ENCODE measurements around the gene PARD3B.

DNA sequence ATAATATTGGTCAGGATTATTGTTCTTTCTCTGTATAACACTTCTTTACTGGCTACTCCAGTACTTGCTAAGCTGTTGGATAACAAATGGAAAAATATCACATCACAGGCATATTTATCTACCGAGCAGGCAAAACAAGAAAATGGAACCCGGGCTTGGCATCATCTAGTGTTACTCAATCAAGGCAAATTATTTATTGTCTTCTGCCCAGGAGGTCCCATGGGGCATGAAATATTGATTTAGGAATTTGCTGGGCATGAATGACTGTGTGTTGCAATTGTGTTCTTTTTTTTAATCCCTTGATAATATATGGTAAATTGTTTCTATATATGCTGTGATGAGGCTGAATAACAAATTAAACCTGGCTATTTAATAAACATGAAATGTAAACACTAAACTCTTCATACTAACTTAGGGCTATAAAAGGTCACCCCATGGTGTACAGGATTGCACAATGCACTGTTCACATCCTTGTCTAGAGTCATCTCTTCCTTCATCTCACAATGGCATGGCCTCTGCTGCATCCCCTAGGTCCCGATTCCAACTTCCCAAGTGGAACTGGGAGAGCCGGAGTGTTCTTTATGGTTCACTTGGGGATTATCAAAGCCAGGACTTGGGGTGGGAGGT lies 2.2 kb upstream of the PARD3B start:
- TF ChIP-seq, protein P1, sequence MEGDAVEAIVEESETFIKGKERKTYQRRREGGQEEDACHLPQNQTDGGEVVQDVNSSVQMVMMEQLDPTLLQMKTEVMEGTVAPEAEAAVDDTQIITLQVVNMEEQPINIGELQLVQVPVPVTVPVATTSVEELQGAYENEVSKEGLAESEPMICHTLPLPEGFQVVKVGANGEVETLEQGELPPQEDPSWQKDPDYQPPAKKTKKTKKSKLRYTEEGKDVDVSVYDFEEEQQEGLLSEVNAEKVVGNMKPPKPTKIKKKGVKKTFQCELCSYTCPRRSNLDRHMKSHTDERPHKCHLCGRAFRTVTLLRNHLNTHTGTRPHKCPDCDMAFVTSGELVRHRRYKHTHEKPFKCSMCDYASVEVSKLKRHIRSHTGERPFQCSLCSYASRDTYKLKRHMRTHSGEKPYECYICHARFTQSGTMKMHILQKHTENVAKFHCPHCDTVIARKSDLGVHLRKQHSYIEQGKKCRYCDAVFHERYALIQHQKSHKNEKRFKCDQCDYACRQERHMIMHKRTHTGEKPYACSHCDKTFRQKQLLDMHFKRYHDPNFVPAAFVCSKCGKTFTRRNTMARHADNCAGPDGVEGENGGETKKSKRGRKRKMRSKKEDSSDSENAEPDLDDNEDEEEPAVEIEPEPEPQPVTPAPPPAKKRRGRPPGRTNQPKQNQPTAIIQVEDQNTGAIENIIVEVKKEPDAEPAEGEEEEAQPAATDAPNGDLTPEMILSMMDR (IDR thresholded peaks at IDR 0.05), result no peak
- TF ChIP-seq POLR2AphosphoS5 (IDR thresholded peaks at IDR 0.05), result no peak

Measured in prostate gland (tissue), 2 donors.